Measurements from ENCODE around the gene C14orf119. TPM values are rescaled to one million over a fixed set of nuclear protein-coding genes. Genes with fewer than 3 reads are reported as not detected.

Gene C14orf119
- total RNA-seq: 35.3 and 36.0 TPM in 2 replicates

DNA sequence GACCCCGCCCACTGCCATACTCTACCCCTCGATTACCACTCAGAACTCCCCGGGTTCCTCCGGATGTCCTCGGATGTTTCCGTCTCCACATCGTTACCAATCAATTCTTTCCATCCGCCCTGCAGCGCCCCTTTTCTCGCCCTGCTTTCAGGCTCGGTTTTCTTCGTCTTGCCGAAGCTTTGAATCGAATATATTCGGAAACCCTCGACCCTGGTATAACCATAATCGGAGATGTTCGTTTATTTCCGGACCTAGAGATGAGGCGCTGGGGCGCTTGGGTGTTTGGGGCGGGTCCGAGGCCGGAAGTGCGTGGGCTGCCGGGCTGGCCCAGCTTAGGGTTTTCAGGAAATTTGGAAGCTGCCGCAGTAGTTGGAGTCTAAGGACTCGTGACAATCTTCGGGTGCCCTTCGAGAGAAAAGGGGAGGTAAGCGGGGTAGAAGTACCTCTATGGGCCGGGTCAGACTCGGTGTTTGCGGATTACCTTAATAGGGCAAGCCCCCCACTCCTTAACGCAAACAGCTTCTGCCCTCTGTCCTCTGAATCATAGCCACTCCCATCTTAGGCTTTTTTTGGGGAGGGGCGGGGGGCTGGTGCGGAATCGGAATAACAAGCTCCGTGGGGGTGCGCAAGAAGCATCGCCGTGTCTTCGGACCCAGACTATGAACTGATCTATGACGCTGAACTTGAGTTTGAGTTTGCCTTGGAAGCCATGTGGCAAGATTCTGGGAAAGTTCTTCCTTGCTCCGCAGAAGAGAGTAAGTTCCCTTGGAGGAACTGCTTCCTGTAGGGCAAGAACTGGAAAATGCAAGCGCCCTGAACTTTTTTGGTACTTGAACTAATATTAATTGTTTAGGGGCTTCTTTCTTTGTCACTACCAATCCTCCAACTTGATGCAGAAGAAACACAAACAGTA, at the start of gene C14orf119:
C14orf119 (plus strand) TSS at position 310 of the 913 bp plus-strand sequence. CDS start 2,154 bp downstream, outside the sequence.
- peaks cover 34% of the 10 kb centered on the region for H3K4me1 Mint-ChIP-seq
- peak; percentile 87 for ATAC-seq (ENCODE audit: low read depth)
- intact Hi-C loops (cut with micrococcal nuclease): loop anchor here (1.0 to 10.0 kb wide), 11 partner anchors 25 to 1019 kb away; partner anchors contain the start of genes DAD1, DCAF11, NGDN and NRL
- H3K36me3 Mint-ChIP-seq (ENCODE audit: low read depth): peaks cover 45% of the 10 kb centered on the region
- H3K9me3 Mint-ChIP-seq: no peaks in the 10 kb centered on the region
- H3K27me3 Mint-ChIP-seq: no peaks in the 10 kb centered on the region
- no peak within 1 kb of the TSS for H3K27ac Mint-ChIP-seq
- no peak for TF ChIP-seq CTCF (IDR thresholded peaks at IDR 0.05)
- CTCF ChIA-PET: interaction anchor here (1.1 to 3.0 kb wide), 13 partner anchors 11 to 494 kb away, joined by 3 to 28 read pairs (median 5); partner anchors contain the start of gene PRMT5
- no peak within 1 kb of the TSS for H3K4me3 Mint-ChIP-seq
- peak; percentile 77 for DNase-seq
- POLR2A ChIA-PET: interaction anchor here (0.5 to 3.3 kb wide), 42 partner anchors 9 to 1619 kb away, joined by 3 to 50 read pairs (median 4); partner anchors contain the start of genes AP1G2, BCL2L2, CDH24 and CEBPE

- POLR2A ChIA-PET: interaction anchor here (0.7 kb wide), 1 partner anchor 345 kb away, joined by 5 read pairs; no protein-coding TSS in a partner anchor
- no peaks in the 10 kb centered on the region for H3K36me3 Mint-ChIP-seq (ENCODE audit: low read depth)
- peaks cover 4% of the 10 kb centered on the region for H3K27me3 Mint-ChIP-seq
- ATAC-seq (ENCODE audit: low read depth): no peak
- no peak overlapping the region for H3K27ac Mint-ChIP-seq
- CTCF ChIA-PET: interaction anchor here (1.5 to 1.7 kb wide), 2 partner anchors 11 to 60 kb away, joined by 4 read pairs; partner anchors contain the start of gene CDH24
- intact Hi-C loops (cut with micrococcal nuclease): no loop called here
- TF ChIP-seq CTCF (IDR thresholded peaks at IDR 0.05): no peak
- no peaks in the 10 kb centered on the region for H3K4me1 Mint-ChIP-seq
- H3K9me3 Mint-ChIP-seq: no peaks in the 10 kb centered on the region
- no peak overlapping the region for H3K4me3 Mint-ChIP-seq
- no peak for DNase-seq
These were observed 48.2 kb upstream of the C14orf119 start for GRCh38 chr14:23047034-23047634.

DNA sequence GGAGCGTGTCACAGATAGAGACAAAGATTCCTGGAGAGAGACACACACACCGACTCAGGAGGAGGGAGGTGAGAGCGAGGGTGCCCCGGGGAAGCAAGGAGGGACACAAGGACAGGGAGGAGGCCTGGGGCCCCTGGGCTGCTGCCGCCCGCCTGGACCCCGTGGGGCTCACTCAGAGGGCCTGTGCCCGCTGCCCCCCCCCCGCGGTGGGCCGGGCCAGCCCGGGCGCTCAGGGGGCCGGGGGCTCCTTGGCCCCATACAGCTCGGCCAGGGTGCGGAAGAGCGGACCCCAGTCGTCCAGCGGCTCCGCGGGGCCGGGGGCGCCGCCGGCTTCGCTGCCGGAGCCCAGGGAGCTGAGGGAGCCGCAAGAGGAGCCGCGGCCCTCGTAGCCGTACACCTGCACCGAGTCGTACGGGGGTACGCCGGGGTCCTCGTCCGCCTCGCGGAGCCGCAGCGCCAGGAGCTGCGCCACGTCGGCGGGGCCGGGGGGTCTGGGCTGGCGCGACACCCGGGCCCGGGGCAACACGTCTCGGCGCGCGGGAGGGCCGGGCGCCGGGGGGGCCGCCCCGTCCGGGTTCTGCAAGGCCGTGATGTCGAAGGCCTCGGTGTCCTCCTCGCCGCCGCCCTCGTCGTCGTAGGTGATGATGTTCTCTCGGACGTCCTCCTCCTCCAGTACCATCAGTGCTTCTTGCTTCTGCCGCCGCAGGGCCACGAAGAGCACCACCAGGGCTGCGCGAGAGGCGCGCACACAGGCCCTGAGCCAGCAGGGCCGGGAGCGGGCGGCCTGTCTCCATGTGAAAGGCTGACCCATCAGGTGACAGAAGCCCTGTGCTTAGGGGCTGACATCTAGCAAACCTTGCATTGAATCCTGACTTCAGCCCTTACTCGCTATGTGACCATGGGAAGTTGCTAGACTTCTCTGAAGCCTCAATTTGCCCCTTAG, 47.3 kb upstream of the C14orf119 start:
- Mint-ChIP-seq H3K4me3 (no peak overlapping the region), H3K4me1 (no peaks in the 10 kb centered on the region), H3K9me3 (no peaks in the 10 kb centered on the region), H3K27ac (no peak overlapping the region), H3K36me3 (ENCODE audit: low read depth) (no peaks in the 10 kb centered on the region), H3K27me3 (peaks cover 4% of the 10 kb centered on the region)
- intact Hi-C loops (cut with micrococcal nuclease): no loop called here
- ChIA-PET POLR2A (no interaction called here), CTCF (interaction anchor here (0.7 to 1.7 kb wide), 2 partner anchors 10 to 21 kb away, joined by 3 to 4 read pairs; partner anchors contain the start of gene CDH24)
- no peak for TF ChIP-seq CTCF (IDR thresholded peaks at IDR 0.05)
- ATAC-seq (ENCODE audit: low read depth) (no peak), DNase-seq (no peak)

- no peaks in the 10 kb centered on the region for H3K4me1 Mint-ChIP-seq
- intact Hi-C loops (cut with micrococcal nuclease): no loop called here
- no peaks in the 10 kb centered on the region for H3K36me3 Mint-ChIP-seq (ENCODE audit: low read depth)
- peaks cover 3% of the 10 kb centered on the region for H3K27me3 Mint-ChIP-seq
- H3K27ac Mint-ChIP-seq: no peak overlapping the region
- DNase-seq (no peak), ATAC-seq (ENCODE audit: low read depth) (no peak)
- H3K9me3 Mint-ChIP-seq: no peaks in the 10 kb centered on the region
- no peak overlapping the region for H3K4me3 Mint-ChIP-seq
- POLR2A ChIA-PET: interaction anchor here (1.0 kb wide), 1 partner anchor 11 kb away, joined by 7 read pairs; no protein-coding TSS in a partner anchor
- CTCF ChIA-PET: interaction anchor here (0.6 to 0.7 kb wide), 2 partner anchors 20 to 25 kb away, joined by 3 read pairs; no protein-coding TSS in a partner anchor
- TF ChIP-seq CTCF (IDR thresholded peaks at IDR 0.05): no peak
These were observed 46.3 kb upstream of the C14orf119 start for GRCh38 chr14:23049011-23049410.
